HG03108 (cell line): ENCODE results near the gene BRME1.
"Not testable (repeated sequence)": the region's sequence is repeated elsewhere in the genome, so short reads cannot be mapped to it uniquely, and the experiment has no call there.

Experiments
- ATAC-seq: cut with Tn5 transposase; IDR thresholded peaks from one replicate; pipeline ENCODE4 v1.9.1; 2021; ENCODE audit warnings: moderate library complexity; ENCODE audit not compliant: unreplicated experiment

Gene BRME1

GRCh38 chr19:13869281-13869680, 36.6 kb downstream of the BRME1 start:
- ATAC-seq, result no peak

- no peak for ATAC-seq
Observed at GRCh38 chr19:13868663-13869062, 37.3 kb downstream of the BRME1 start.

GRCh38 chr19:13866463-13867046, 39.4 kb downstream of the BRME1 start:
- no peak for ATAC-seq

GRCh38 chr19:13865571-13866462, 40.1 kb downstream of the BRME1 start:
- no peak for ATAC-seq

GRCh38 chr19:13864667-13865570, 41.0 kb downstream of the BRME1 start:
- no peak for ATAC-seq

- no peak for ATAC-seq
Observed at GRCh38 chr19:13864046-13864666, 41.8 kb downstream of the BRME1 start.

- peak; percentile 75 for ATAC-seq
Observed at GRCh38 chr19:13861714-13862531, 44.0 kb downstream of the BRME1 start.

GRCh38 chr19:13861392-13861713, 44.6 kb downstream of the BRME1 start:
- peak; percentile 25 for ATAC-seq

- no peak for ATAC-seq
Observed at GRCh38 chr19:13860679-13861391, 45.1 kb downstream of the BRME1 start.

GRCh38 chr19:13859361-13859880, 46.5 kb downstream of the BRME1 start:
- no peak for ATAC-seq

- ATAC-seq, result no peak
Observed at GRCh38 chr19:13856497-13856896, 49.4 kb downstream of the BRME1 start.

GRCh38 chr19:13852171-13852707, 53.7 kb downstream of the BRME1 start:
- ATAC-seq, result not testable (repeated sequence)

GRCh38 chr19:13851734-13852114, 54.2 kb downstream of the BRME1 start:
- not testable (repeated sequence) for ATAC-seq

- ATAC-seq, result no peak
Observed at GRCh38 chr19:13850910-13851733, 54.8 kb downstream of the BRME1 start.

- ATAC-seq, result no peak
Observed at GRCh38 chr19:13849991-13850909, 55.7 kb downstream of the BRME1 start.

GRCh38 chr19:13848798-13849676, 56.9 kb downstream of the BRME1 start:
- ATAC-seq, result no peak
